GM12878 (cell line): ENCODE data around the gene ZMIZ1. TPM values are rescaled to one million over a fixed set of nuclear protein-coding genes. Genes with fewer than 3 reads are reported as not detected.

Source experiments
- ATAC-seq: fragments of 200-7000 bp; cut with Tn5 transposase; 3 replicates; pipeline ENCODE4 v1.9.1; 2020; ENCODE audit warnings: mild to moderate bottlenecking, moderate library complexity
- BruUV-seq: library from RNA; stranded (reverse); fragments of 400-500 nt; replicated peaks from 2 replicates; lab custom pipeline; 2021; lab: Mats Ljungman, UMichigan
- CTCF ChIA-PET: fragments of 300-600 bp; sonication (Branson Sonifier 250); formaldehyde crosslinking; extraction: SDS; loops from one replicate; lab custom pipeline; 2021; ENCODE audit warnings: inconsistent platforms; lab: Yijun Ruan, JAX
- POLR2A ChIA-PET: fragments of 350-600 bp; formaldehyde crosslinking; extraction: SDS; loops from one replicate; lab custom pipeline; 2021; ENCODE audit warnings: inconsistent platforms; lab: Charles Lee
- RAD21 ChIA-PET: fragments of 300-600 bp; sonication (Branson Sonifier 250); formaldehyde crosslinking; loops from one replicate; lab custom pipeline; 2023; ENCODE audit warnings: antibody characterized with exemption; ENCODE audit not compliant: unreplicated experiment; lab: Charles Lee
- SMC1A ChIA-PET: fragments of 300-600 bp; sonication (Branson Sonifier 250); formaldehyde crosslinking; loops from one replicate; lab custom pipeline; 2023; ENCODE audit not compliant: unreplicated experiment, uncharacterized antibody; lab: Charles Lee
- DNase-seq: peaks from one replicate; pipeline ENCODE4 v3.0.0-alpha.2; 2011; ENCODE audit warnings: low read depth, low spot score
- FAIRE-seq: peaks from 3 replicates; lab custom pipeline; 2011; peaks lifted over from hg19 to GRCh38; lab: Jason Lieb, UNC
- H2AFZ ChIP-seq: 2 replicates; pipeline ENCODE4 v1.6.0; 2011; ENCODE audit warnings: low read depth, low read length, control low read depth; ENCODE audit not compliant: control insufficient read depth
- H3K27ac ChIP-seq: 2 replicates; pipeline ENCODE4 v1.5.1; 2011; ENCODE audit warnings: control low read depth; ENCODE audit not compliant: control insufficient read depth, insufficient read depth
- H3K27me3 ChIP-seq, 2 experiments: replicated peaks in 1 of 2; 2 replicates each; pipeline versions ENCODE4 v1.6.0 to v1.6.1; 2011; ENCODE audit warnings: low read length in 1 of 2; ENCODE audit not compliant: control insufficient read depth in 2 of 2, insufficient read depth in 2 of 2
- H3K36me3 ChIP-seq, 2 experiments: 2 replicates each; pipeline ENCODE4 v1.5.1; 2011; ENCODE audit warnings: low read length in 1 of 2; ENCODE audit not compliant: control insufficient read depth in 2 of 2, insufficient read depth in 2 of 2
- H3K4me1 ChIP-seq: 2 replicates; pipeline ENCODE4 v1.6.1; 2011; ENCODE audit warnings: mild to moderate bottlenecking, low read length, moderate library complexity, mixed read lengths; ENCODE audit not compliant: control insufficient read depth, insufficient read depth
- H3K4me2 ChIP-seq: 2 replicates; pipeline ENCODE4 v1.6.0; 2011; ENCODE audit warnings: control low read depth; ENCODE audit not compliant: control insufficient read depth, insufficient read depth
- H3K4me3 ChIP-seq: fragments of 200-600 bp; sonication (generic); 2 replicates; pipeline ENCODE4 v1.5.1; 2016
- H3K79me2 ChIP-seq: 2 replicates; pipeline ENCODE4 v1.6.0; 2011; ENCODE audit warnings: low read length; ENCODE audit not compliant: control insufficient read depth, insufficient read depth
- H3K9ac ChIP-seq: 2 replicates; pipeline ENCODE4 v1.8.0; 2011; ENCODE audit warnings: low read length, control low read depth, mixed read lengths; ENCODE audit not compliant: control insufficient read depth, insufficient read depth
- H3K9me3 ChIP-seq: replicated peaks from 3 replicates; pipeline ENCODE4 v1.5.1; 2011; ENCODE audit warnings: mild to moderate bottlenecking, low read length; ENCODE audit not compliant: control insufficient read depth, insufficient read depth
- H4K20me1 ChIP-seq: 2 replicates; pipeline ENCODE4 v1.6.0; 2011; ENCODE audit not compliant: control insufficient read depth, insufficient read depth
- BCL11A ChIP-seq: IDR thresholded peaks from 2 replicates; pipeline ENCODE4 v1.6.1; 2011; ENCODE audit warnings: low read depth, low read length
- CBX3 ChIP-seq: fragments of 200-600 bp; sonication (generic); IDR thresholded peaks from 2 replicates; pipeline ENCODE4 v1.6.1; 2016; ENCODE audit warnings: low read depth, borderline replicate concordance
- SMAD5 ChIP-seq: IDR thresholded peaks from 2 replicates; pipeline ENCODE4 v1.6.1; 2016; ENCODE audit warnings: antibody characterized with exemption, low read depth
- SMARCA5 ChIP-seq: fragments of 450-650 bp; IDR thresholded peaks from 2 replicates; pipeline ENCODE4 v1.6.1; 2017; ENCODE audit warnings: mild to moderate bottlenecking
- WGBS: methylation state at CpG from one replicate; pipeline ENCODE4 v1.1.6; 2016; ENCODE audit warnings: low lambda C conversion rate; ENCODE audit not compliant: insufficient replicate concordance, insufficient coverage; ENCODE audit errors: missing lambda C conversion rate; 5-methylcytosine and 5-hydroxymethylcytosine counted together
- in situ Hi-C: fragments of 300-500 bp; cut with MboI; formaldehyde crosslinking; loops from 9 replicates; pipeline ENCODE4 v1.14.3; 2018; ENCODE audit warnings: mixed read lengths
- intact Hi-C: fragments of 100-400 bp; cut with micrococcal nuclease; formaldehyde crosslinking; loops from one replicate; pipeline ENCODE4 v1.14.2; 2022; ENCODE audit not compliant: unreplicated experiment
- polyA plus RNA-seq, 11 experiments: library from polyadenylated mRNA; depleted of rRNA in 4 of 11; unstranded in 6 of 11; stranded (reverse) in 5 of 11; fragments of >200 nt; fragmentation: Nextera tagmentation in 4 of 11; fragmentation: Illumina TruSeq in 1 of 11; extraction: Ambion mirVana in 4 of 11; extraction: Trizol in 1 of 11; gene quantifications; 1 replicate in 1 of 11; 2 replicates in 10 of 11; pipeline versions ENCODE4 v1.2.1 to v1.2.3, GENCODE V29; 2011 to 2016; ENCODE audit warnings: inconsistent platforms in 2 of 11, missing spikeins in 2 of 11, low read depth in 1 of 11
- total RNA-seq, 4 experiments: library from RNA; depleted of rRNA in 3 of 4; stranded (reverse); fragments of >200 nt in 3 of 4; fragmentation: Illumina TruSeq in 1 of 4; extraction: Trizol in 1 of 4; gene quantifications; 2 replicates each; pipeline versions ENCODE4 v1.2.1 to v1.2.3, GENCODE V29; 2013 to 2021
- TF ChIP-seq, protein P1 (sequence below): fragments of 450-650 bp; formaldehyde crosslinking; IDR thresholded peaks from 2 replicates; pipeline ENCODE4 v1.4.0; 2022; ENCODE audit warnings: mild to moderate bottlenecking, moderate library complexity

Gene ZMIZ1
- total and polyA plus RNA-seq, 10 of the 15 experiments (the other 5 are each of a cell fraction or from before 2014, with no cell fraction given): 3.1 to 82.3 (median 14.9) TPM

GRCh38 chr10:79313320-79313719, 244.6 kb downstream of the ZMIZ1 start:
- in situ Hi-C loops: no loop called here
- H3K4me1 ChIP-seq: peaks cover 22% of the 10 kb centered on the region
- ChIA-PET SMC1A (interaction anchor here (1.1 kb wide), 1 partner anchor 34 kb away, joined by 3 read pairs; the partner anchor contains the start of gene PPIF), RAD21 (no interaction called here), POLR2A (no interaction called here), CTCF (no interaction called here)
- no peaks in the 10 kb centered on the region for H3K9me3 ChIP-seq
- 88% methylated on average over 8 of the region's 8 CpGs for WGBS
- no peak for DNase-seq
- ATAC-seq: no peak
- H3K4me2 ChIP-seq: no peak overlapping the region
- no peaks in the 10 kb centered on the region for H3K27me3 ChIP-seq
- intact Hi-C loops: no loop called here
- H3K27ac ChIP-seq: no peak overlapping the region
- H3K4me3 ChIP-seq: no peak overlapping the region
- no peaks in the 10 kb centered on the region for H3K79me2 ChIP-seq
- TF ChIP-seq SMARCA5: no peak
- no peak for TF ChIP-seq CBX3
- no peak for TF ChIP-seq BCL11A
- TF ChIP-seq, protein P1, sequence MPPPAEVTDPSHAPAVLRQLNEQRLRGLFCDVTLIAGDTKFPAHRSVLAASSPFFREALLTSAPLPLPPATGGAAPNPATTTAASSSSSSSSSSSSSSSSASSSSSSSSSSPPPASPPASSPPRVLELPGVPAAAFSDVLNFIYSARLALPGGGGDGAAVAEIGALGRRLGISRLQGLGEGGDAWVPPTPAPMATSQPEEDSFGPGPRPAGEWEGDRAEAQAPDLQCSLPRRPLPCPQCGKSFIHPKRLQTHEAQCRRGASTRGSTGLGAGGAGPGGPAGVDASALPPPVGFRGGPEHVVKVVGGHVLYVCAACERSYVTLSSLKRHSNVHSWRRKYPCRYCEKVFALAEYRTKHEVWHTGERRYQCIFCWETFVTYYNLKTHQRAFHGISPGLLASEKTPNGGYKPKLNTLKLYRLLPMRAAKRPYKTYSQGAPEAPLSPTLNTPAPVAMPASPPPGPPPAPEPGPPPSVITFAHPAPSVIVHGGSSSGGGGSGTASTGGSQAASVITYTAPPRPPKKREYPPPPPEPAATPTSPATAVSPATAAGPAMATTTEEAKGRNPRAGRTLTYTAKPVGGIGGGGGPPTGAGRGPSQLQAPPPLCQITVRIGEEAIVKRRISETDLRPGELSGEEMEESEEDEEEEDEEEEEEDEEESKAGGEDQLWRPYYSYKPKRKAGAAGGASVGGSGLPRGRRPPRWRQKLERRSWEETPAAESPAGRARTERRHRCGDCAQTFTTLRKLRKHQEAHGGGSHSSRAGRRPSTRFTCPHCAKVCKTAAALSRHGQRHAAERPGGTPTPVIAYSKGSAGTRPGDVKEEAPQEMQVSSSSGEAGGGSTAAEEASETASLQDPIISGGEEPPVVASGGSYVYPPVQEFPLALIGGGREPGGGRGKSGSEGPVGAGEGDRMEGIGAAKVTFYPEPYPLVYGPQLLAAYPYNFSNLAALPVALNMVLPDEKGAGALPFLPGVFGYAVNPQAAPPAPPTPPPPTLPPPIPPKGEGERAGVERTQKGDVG (CRISPR knock-in tag): no peak
- no peak for TF ChIP-seq SMAD5
- H3K36me3 ChIP-seq: peaks cover 5 to 30% of the 10 kb centered on the region in 2 experiments; a peak in 3 of 4 replicates
- H2AFZ ChIP-seq: no peak overlapping the region
- BruUV-seq: no TSS peak
- no peaks in the 10 kb centered on the region for H4K20me1 ChIP-seq
- no peak for FAIRE-seq
- H3K9ac ChIP-seq: no peak overlapping the region
